HG03442 (cell line): Measurements from ENCODE around the gene CST11.

Source experiments
- ATAC-seq: cut with Tn5 transposase; IDR thresholded peaks from one replicate; pipeline ENCODE4 v1.9.1; 2021; ENCODE audit warnings: mild to moderate bottlenecking, moderate library complexity; ENCODE audit not compliant: unreplicated experiment

The CST11 gene

GRCh38 chr20:23420943-23421931, 31.4 kb downstream of the CST11 start, which contains the start of gene NAPB:
NAPB (minus strand) TSS chr20:23421488; CDS start chr20:23421402, 86 bp downstream.
- ATAC-seq = peak; percentile 96

DNA sequence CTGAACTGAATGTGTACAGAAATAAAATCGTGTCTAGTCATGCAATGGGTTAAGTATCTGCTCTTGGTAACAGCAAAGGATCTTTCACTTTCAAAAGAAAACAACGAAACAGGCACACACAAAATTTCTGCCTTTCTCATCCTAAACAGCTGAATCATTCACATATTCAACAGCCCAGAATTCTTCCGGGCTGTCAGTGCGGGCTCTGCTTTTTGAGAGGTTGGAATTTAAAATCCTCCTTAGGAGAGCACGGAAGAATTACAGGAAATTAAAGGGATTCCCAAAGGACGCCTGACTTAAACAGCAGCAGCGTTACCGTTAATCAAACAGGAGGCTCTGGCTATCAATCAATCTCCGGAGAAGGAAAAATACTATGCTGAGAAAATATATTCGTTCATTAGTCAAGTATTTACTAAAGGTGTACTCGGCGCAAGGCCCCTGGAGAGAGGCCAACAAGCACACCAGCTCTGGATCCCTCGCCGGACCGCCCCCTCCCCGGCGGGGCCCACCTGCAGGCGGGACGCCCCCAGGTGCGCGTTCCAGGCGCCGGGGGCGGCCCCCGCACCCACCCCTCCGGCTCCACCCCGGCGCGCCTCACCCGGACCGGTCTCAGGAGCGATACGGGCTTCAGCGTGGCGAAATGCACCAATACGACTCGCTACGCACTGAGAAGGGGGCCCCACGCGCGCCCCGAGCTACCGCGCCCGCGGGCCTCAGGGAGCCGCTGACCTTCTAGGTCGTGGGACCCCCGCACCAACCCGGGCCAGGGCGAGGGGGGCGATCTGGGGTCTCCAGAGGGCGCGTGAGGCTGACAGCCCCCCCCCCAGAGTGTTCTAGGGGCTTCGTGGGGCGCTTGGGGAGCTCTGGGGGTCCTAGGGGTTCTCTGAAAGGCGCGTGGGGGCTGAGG, 32.4 kb downstream of the CST11 start:
- ATAC-seq = peak; percentile 21

DNA sequence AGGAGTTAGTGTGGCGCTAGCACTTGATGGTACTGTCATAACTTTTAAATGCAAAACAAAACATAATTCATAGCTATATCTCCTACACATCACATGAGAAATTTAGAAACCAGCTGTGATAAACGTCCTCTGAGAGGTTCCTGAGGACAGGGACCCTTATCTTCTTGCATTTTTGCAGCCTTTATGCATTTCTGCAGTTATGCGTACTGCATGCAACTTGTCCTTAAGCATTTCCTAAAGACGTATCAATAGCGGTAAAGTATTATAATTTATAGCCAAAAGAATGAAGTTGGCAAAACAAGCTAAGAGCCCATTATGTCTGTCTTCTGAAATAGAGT, 33.0 kb downstream of the CST11 start:
- no peak for ATAC-seq

DNA sequence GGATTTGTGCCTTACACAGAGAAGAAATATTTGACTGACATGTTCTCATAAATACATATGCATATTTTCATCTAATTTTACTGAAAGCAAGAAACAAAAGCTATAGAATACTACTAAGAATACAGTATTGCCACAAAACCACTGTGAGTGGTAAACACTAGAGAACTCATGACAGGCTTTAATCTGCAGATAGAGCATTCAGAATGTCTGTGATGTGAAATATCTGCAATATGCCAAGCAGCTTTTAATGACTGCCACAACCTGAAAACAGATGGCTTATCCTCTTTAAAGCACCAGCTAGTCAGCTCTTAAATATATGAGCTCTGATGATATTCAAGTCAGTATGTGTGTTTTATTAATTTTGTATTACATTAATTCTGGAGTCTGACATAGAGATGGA, 34.8 kb downstream of the CST11 start:
- ATAC-seq = no peak

DNA sequence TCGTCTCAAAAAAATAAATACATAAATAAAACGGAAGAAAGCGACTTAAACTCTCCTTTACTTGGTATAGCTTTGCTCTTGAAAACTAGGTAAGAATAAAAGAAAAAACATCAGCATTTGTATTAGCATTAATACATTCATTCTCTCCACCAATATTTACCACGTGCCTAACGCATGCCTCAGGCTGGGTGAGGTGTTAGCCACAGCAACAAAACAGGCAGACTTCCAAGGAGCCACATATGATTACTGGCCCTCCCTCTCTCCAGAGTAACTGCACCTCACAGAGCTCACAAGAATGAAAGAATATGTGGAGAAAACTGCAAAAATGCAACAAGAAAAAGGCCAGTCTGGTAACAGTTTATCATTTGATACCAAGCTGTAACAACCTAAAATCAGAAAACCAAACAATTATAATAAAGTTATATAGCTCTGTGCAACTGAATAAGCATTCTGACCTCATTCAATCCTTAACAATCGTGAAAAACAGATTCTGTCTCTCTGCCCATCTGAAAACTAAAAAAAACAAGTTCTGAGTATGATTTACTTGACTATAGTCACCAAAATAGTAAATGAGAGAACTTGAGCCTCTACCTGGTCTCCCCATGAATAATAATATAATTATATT, 36.6 kb downstream of the CST11 start:
- no peak for ATAC-seq

- ATAC-seq = no peak
These were observed 37.1 kb downstream of the CST11 start for GRCh38 chr20:23415555-23415954.

DNA sequence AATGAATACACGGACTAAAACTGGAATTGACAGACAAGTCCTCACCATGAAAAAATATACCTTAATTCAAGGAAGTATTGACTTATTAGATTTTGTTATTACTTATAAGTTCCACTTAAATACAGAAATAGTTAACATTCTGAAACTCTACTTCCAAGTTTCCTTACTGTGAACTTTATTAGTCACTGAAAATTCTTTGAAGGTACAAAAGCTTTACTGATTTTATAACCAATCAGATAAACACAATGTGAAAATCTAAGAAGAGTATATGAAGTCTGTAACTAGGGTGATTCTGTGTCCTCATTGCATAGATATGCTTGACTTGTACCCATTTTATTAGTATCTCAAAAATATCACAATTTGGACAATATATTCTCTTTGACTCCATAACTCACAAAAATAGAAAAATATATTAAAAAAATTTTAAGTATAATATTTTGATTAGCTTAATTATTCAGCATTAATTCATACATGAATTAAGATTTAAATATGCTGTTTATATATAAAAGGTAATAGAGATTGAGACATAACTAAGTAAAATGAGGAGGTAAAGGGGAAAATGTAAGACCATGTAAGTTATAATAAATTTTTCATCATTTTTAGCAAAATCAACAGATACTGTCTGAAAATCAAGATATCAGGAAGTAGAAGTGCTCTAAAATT, 38.0 kb downstream of the CST11 start:
- ATAC-seq = no peak

GRCh38 chr20:23413862-23414422, 38.7 kb downstream of the CST11 start:
- ATAC-seq = no peak

DNA sequence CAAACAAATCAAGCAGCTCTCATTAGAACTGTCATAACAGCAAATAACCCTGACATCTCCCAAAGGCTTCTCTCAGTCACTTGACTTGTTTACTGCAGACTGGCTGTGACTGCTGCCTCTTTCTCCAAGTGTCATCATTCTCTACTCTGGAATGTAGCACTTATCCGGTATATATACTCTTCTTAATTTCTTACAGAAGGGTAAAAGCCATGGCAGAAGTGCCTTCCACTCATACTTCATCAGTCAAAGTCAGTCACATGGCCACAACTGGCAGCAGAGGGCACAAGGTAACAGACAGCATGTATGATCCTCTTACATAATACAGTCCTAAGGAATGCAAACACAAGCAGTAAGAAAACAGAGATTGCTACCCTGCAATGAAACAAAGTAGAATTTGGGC, 40.6 kb downstream of the CST11 start:
- ATAC-seq = no peak

- ATAC-seq = no peak
These were observed 41.6 kb downstream of the CST11 start for GRCh38 chr20:23410916-23411695.

DNA sequence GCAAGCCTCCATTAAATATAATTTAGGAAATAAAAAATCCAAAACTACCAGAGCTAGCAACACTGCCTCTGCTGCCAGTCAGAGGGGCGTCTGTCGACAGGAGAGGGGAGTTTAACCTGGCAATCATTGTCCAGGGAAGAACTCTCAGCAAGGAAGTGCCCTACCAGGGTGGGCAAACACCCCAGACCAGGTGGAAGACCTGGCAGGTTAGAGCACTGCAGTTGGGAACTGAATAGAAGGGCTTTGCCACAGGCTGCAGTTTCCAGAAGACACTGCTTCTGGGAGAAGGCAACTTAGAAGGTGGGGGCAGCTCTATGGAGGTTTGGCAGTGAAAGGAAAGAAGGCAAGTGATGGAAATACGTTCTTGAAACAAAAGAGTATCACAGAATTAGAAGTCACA, 42.9 kb downstream of the CST11 start:
- ATAC-seq = no peak

DNA sequence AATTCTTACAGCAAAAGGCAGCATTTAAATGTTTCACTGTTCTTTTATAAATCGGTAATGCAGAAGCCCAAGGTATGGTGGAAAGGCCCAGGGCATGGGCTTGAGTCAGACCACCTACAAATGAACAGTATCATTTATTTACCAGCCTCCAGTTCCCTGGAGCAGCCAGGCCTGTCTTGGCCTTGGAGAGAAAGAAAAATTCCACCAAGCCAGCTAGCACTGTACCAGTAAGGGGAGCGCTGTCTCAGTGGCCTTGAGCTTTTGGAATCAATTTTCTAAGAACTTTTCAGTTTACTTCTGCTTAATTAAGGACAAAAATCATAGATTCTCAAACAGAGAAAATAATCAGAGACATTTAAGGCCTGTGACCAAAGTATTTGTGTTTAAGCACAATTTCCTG, 43.7 kb downstream of the CST11 start:
- no peak for ATAC-seq

GRCh38 chr20:23407781-23408464, 44.8 kb downstream of the CST11 start:
- ATAC-seq = peak; percentile 97

DNA sequence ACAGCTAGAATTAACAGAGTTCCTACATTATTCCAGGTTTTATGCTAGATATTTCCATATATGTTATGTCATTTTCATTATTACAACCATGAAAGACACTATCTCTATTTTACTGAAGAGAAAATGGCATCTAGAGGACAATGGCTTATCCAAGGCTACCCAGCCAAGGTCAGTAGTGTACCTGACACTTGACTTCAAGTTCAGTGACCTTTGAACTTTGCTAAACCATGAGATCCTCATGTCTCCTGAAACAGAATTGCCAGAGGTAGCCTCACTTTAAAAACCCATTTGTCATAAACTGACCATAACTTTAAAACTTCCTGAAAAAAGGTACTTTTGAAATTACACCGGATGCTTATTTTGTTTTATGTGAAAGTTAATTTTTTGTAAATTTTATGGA, 45.8 kb downstream of the CST11 start:
- no peak for ATAC-seq

GRCh38 chr20:23404196-23404595, 48.5 kb downstream of the CST11 start:
- ATAC-seq = no peak

DNA sequence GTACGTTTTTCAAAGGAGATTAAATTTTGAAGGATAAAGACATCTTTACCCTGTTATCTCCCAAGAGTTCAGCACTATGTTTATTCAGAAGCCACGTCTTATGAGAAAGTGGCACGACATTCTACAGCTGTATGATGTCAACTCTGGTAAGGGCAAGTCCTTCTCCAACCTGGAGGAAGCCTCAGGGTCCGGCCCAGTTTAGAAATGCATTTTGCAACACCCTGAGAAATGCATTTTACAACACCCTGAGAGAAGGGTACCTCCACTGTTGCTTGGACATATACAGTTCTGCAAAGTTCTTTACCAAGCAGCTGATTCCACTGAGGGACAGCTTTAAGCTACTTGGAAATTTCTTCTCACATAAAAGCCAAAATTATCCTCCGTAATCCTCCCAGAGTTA, 48.9 kb downstream of the CST11 start:
- no peak for ATAC-seq

DNA sequence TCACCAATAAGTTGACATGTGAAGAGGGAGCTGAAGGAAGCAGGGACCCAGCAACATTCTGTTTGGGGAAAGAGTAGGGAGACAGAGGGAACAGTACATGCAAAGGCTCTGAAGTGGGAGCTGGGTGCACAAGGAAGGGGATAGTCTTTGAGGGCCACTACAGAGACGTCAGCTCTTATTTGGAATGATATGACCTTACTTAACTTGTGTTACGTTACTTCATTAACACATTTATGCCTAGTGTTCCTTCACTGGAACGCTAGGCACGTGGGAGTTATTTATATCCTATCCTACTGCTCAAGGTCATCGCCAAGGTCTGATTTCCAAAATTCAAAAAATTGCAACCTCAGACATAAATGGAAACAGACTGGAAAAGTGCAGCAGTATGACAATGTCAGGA, 51.6 kb downstream of the CST11 start:
- ATAC-seq = no peak
